ENCODE measurements around the gene EHD4.

DNA sequence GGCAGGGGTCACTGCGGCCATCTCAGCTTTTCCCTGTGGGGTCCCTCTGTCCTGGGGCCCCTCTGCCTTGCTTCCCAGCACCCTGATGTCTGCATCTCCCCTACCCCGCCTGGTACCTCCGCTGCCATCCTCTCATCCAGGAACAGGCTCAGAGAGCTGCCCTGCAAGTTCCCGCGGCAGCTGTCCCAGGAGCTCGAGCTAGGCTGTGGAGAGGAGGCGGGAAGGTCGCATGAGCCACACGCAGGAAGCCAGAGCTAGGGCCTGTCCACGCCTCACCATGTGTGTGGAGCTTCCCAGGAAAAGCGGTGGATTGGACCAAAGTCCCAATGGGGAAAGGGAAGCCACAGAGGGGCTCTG, 121.2 kb downstream of the EHD4 start:
- TF ChIP-seq RAD21 (CRISPR knock-in tag; conservative IDR thresholded peaks at IDR 0.05 in 1 of 2, IDR thresholded peaks at IDR 0.05 in 1 of 2) (no peak), THAP7 (CRISPR knock-in tag; IDR thresholded peaks at IDR 0.05) (no peak), NFE2L1 (tag; IDR thresholded peaks at IDR 0.05; ENCODE audit: borderline replicate concordance, low read depth) (no peak), LARP7 (IDR thresholded peaks at IDR 0.05) (no peak), CBX5 (IDR thresholded peaks at IDR 0.05; ENCODE audit: borderline replicate concordance, low read depth) (no peak), POLR2A (conservative IDR thresholded peaks at IDR 0.05) (no peak), CC2D1A (IDR thresholded peaks at IDR 0.05) (no peak), SRF (CRISPR knock-in tag; IDR thresholded peaks at IDR 0.05) (no peak), SLC30A9 (CRISPR knock-in tag; IDR thresholded peaks at IDR 0.05) (no peak)
- TF ChIP-seq, protein P1, sequence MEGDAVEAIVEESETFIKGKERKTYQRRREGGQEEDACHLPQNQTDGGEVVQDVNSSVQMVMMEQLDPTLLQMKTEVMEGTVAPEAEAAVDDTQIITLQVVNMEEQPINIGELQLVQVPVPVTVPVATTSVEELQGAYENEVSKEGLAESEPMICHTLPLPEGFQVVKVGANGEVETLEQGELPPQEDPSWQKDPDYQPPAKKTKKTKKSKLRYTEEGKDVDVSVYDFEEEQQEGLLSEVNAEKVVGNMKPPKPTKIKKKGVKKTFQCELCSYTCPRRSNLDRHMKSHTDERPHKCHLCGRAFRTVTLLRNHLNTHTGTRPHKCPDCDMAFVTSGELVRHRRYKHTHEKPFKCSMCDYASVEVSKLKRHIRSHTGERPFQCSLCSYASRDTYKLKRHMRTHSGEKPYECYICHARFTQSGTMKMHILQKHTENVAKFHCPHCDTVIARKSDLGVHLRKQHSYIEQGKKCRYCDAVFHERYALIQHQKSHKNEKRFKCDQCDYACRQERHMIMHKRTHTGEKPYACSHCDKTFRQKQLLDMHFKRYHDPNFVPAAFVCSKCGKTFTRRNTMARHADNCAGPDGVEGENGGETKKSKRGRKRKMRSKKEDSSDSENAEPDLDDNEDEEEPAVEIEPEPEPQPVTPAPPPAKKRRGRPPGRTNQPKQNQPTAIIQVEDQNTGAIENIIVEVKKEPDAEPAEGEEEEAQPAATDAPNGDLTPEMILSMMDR (IDR thresholded peaks at IDR 0.05 in 2 of 3, conservative IDR thresholded peaks at IDR 0.05 in 1 of 3; ENCODE audit: insufficient read depth in 2 of 3, low read depth in 1 of 3, low read length in 3 of 3), result no peak

Data from K562 (cell line).